Stimulated activated CD4-positive, alpha-beta T cell treated with anti-CD3 and anti-CD28 coated beads, Interleukin-2, amount 100 ng/mL, for 4 hours (primary cell): ENCODE data around the gene DYNLRB1.
"Not testable (repeated sequence)": the region's sequence is repeated elsewhere in the genome, so short reads cannot be mapped to it uniquely, and the experiment has no call there.

Source experiments
- DNase-seq: peaks from one replicate; pipeline ENCODE4 v3.0.0-alpha.2; 2020; ENCODE audit warnings: low read depth

Gene DYNLRB1

GRCh38 chr20:34512266-34512954, 3.8 kb upstream of the DYNLRB1 start:
- DNase-seq, result no peak

- DNase-seq, result no peak
Observed at GRCh38 chr20:34512955-34513419, 3.2 kb upstream of the DYNLRB1 start.

DNA sequence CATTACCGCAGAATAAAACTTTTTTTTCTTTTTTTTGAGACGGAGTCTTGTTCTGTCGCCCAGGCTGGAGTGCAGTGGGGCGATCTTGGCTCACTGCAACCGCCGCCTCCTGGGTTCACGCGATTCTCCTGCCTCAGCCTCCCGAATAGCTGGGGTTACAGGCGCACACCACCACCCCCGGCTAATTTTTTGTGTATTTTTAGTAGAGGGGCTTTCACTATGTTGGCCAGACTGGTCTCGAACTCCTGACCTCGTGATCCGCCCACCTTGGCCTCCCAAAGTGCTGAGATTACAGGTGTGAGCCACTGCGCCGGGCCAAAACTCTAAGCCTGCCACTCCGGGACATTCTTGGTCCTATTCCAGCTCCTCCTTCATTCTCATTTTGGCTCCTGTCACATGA, 2.2 kb upstream of the DYNLRB1 start:
- DNase-seq, result not testable (repeated sequence)

DNA sequence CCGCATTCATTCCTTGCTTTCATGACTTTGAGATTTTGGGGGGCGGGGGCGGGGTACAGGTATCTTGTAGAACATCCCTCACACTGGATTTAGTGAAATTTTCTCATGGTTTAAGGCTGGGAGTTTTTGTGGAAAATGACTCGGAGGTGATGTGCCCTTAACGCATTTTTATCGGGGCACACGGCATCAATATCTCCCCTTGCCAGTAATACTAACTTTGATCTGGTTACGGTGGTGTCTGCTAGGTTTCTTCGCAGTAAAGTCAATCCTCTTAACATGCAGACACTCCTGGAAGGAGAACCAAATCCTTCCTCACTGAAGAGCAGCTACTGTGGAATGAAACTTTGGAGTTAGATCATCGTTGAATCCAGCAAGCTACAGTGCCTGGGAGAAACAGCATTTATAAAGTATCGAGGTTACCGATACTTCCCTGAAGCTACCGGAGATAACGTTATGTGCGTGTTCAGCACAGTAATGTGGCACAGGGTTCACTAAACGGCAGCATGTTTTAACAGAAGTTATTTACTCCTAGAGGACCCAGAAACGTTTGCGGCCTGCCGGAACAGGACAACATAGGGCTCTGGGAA, 1.2 kb upstream of the DYNLRB1 start:
- DNase-seq, result no peak

GRCh38 chr20:34515484-34516246, 557 bp upstream of the DYNLRB1 start:
- peak; percentile 54 for DNase-seq

GRCh38 chr20:34517114-34517505, 888 bp downstream of the DYNLRB1 start:
- DNase-seq, result no peak

- DNase-seq, result not testable (repeated sequence)
Observed at GRCh38 chr20:34518863-34519262, 2.6 kb downstream of the DYNLRB1 start.

GRCh38 chr20:34519841-34520240, 3.6 kb downstream of the DYNLRB1 start:
- not testable (repeated sequence) for DNase-seq

DNA sequence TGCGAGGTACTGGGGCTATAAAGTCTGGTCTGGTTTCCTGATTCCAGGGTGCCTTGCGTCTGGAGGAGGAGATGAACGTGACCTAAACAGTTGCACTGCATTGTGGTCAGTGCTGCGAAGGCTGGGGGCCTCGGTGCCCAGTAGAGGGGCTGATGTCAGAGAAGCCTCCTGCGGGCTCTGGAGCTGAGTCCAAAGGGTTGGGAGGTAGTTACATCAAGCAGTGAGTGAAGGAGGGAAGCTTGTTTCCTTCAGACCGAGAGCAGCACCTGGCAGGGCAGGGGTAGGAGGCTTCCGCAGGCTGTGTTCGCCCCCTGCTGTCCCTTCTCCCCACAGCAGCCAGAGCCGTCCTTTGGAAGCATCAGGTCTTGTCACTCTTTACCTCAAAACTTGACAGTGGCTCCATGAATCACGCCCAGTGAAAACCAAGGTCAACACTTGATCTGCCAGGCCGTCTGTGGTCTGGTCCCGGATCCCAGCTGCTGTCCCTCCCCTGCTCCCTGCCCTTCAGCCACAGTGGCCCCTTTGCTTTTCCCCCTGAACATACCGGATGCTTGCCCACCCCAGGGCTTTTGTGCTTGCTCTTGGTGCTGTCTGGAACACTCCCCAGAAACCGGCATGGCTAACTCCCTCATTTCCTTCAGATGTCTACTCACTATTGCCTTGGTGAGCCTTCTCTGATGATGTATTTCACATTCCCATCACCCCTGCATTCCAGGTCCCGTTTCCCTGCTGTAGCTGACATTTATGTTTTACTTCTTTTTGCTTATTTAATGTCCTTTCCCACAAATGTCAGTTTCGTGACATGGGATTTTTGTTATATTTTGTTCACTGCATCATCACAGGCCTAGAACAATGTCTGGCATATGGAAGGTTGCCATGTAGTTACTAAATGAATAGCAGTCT, 7.0 kb downstream of the DYNLRB1 start:
- peak; percentile 21 for DNase-seq

DNA sequence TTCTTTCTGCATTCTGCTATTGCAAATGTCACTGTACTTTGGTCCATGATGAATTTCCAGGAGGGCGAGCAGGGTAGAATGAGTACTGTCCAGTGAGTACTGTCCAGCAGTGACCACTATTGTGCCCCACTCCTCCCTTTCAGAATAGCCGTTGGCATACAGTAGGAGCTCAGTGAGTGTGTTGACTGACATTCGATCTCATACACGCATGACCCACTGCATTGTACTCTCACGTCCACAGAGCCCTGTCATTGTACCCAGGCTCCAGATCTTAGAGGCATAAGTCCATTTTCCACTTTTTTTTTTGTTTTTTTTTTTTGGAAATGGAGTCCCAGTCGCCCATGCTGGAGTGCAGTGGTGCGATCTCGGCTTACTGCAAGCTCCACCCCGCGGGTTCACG, 8.2 kb downstream of the DYNLRB1 start:
- DNase-seq, result no peak

DNA sequence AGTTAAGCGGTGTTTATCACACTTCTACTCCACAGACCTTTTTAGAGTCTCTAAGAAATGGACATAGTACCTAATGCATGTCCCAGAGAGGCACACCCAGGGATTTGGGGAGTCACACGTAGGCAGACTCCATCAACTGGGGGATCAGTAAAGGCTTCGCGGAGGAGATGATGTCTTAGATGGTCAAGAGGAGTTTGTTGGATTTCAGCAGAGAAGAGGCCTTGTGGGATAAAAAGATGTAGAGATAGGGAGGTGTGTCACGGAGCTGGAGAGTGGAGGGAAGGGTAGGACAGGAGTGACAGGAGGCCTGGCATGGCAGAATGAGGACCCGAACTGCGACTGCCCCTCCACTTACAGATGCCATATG, 9.1 kb downstream of the DYNLRB1 start:
- no peak for DNase-seq

DNA sequence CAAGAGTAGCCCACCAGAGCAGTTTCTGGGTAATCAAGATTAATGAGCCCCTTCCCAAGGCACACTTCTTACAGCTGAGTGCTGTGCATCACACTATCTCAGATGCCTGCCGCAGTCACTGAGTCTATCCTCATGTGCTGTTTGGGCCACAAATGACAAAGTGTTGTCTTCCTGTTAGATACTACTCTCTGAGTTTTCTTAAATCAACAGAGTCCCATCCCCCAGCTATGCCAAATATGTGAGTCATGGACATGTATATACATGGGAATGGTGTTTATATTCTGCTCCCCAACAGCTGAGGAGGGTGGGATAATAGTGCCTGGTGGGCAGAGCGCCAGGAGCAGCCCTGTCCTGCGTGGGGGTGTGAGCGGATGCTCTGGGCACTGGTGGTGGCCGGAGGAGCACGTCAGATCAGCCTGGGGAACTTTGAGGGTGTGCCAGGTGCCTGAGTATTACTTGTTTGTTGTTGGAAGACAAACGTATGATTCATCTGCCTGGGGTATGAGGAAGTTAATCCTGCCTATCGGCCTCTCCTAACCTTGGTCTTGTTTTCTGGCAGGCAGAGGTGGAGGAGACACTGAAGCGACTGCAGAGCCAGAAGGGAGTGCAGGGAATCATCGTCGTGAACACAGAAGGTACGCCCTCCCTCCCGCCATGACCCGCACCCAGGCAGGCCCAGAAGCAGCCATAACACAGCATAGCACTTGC, 9.6 kb downstream of the DYNLRB1 start:
- DNase-seq, result no peak

- no peak for DNase-seq
Observed at GRCh38 chr20:34526466-34526865, 10.2 kb downstream of the DYNLRB1 start.

DNA sequence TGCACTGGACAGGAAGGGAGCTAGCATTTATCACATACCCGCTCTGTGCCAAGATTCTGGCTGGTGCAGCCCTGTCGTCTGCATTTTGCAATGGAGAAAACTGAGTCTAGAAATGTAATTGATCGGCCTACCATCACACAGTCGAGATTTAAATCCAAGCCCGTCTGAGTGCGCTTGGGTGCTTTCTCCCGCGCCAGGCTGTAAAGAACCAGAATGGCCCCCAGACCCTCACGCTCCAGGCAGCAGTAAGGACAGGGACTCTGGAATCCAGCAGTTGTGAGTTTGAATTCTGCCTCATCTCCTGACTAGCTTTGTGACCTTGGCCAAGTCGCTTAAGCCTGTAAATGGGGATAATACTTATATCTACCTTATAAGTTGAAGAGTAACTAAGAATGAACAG, 10.8 kb downstream of the DYNLRB1 start:
- no peak for DNase-seq

DNA sequence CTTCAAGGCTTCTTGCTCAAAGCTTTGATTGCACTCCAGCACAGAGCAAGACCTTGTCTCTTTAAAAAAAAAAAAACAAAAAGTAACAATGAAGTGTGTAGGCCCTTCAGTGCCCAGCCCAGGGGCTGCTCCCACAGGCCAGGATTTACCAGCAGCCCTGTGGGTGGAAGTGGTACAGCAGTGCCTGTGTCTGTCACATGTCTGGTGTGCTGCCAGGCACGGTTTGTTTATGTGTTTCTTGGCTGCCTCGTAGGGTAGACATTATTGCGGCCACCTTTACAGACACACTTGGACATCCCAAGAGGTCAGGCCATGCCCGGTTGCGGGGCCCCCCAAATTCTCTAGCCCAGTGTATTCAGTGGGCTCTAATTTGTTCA, 12.7 kb downstream of the DYNLRB1 start:
- DNase-seq, result no peak

- no peak for DNase-seq
Observed at GRCh38 chr20:34529742-34530141, 13.5 kb downstream of the DYNLRB1 start.

GRCh38 chr20:34530342-34530741, 14.1 kb downstream of the DYNLRB1 start:
- no peak for DNase-seq

GRCh38 chr20:34531608-34532265, 15.5 kb downstream of the DYNLRB1 start:
- DNase-seq, result no peak

DNA sequence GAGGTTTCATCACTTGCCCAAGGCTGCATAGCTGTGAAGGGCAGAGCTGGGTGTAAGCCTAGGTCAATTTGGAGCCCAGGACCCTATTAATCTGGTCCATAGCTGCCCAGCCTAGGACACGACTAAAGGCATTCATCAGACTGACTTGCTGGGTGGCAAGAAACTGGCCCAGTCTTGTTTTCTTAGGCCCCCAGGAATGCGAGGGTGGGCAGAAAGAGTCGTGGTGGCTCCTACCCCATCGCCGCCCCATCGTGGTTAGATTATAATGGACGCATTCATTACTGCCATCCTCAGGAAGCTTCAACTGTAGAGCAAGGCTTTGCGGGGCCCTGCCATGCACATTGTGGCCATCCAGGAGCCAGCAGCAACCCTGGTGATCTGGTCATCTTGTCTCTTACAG, 16.1 kb downstream of the DYNLRB1 start:
- no peak for DNase-seq

DNA sequence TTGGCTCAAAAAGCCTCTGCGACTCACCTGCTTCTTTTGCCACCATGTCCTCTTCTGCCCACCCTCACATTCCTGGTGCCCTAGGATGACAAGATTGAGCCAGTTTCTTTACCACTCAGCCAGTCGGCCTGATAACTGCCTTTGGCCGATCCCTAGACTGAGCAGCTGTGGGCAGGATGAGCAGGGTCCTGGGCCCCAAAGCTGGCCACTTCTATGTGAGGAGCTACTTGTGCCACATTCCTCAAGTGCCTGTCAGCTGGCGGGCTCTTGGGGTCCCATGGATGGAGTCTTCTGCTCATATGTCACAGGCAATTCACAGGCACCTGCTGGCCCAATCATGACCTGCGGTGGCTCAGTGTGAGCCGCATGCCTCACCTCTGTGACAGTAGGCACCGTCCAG, 16.5 kb downstream of the DYNLRB1 start:
- DNase-seq, result no peak
